Activated CD4-positive, alpha-beta T cell treated with anti-CD3 and anti-CD28 coated beads, Interleukin-2, Interleukin-4, amounts not matched to agents 100 ng/mL and 50 ng/mL, durations not matched to agents 16 hours and 8 hours (primary cell): ENCODE data around the gene KYNU.

Experiments
- DNase-seq: peaks from one replicate; pipeline ENCODE4 v3.0.0-alpha.2; 2020; ENCODE audit warnings: low spot score

KYNU gene

GRCh38 chr2:142965443-142965842 lies 88.0 kb downstream of the KYNU start:
- no peak for DNase-seq

GRCh38 chr2:142966284-142966683 lies 88.8 kb downstream of the KYNU start:
- DNase-seq: no peak

- DNase-seq: no peak
These were observed 89.6 kb downstream of the KYNU start for GRCh38 chr2:142967060-142967459.

- DNase-seq: no peak
These were observed 95.8 kb downstream of the KYNU start for GRCh38 chr2:142973160-142973821.

GRCh38 chr2:142973822-142974207 lies 96.4 kb downstream of the KYNU start:
- DNase-seq: no peak

GRCh38 chr2:142974288-142975024 lies 97.0 kb downstream of the KYNU start:
- DNase-seq: no peak

- no peak for DNase-seq
These were observed 97.8 kb downstream of the KYNU start for GRCh38 chr2:142975239-142975638.

GRCh38 chr2:142980246-142981068 lies 103.0 kb downstream of the KYNU start:
- peak; percentile 59 for DNase-seq

GRCh38 chr2:142981069-142981378 lies 103.6 kb downstream of the KYNU start:
- peak; percentile 15 for DNase-seq

GRCh38 chr2:142981756-142982155 lies 104.3 kb downstream of the KYNU start:
- no peak for DNase-seq

GRCh38 chr2:142983174-142983573 lies 105.7 kb downstream of the KYNU start:
- peak; percentile 5 for DNase-seq

- no peak for DNase-seq
These were observed 107.2 kb downstream of the KYNU start for GRCh38 chr2:142984657-142985056.

- no peak for DNase-seq
These were observed 109.6 kb downstream of the KYNU start for GRCh38 chr2:142987044-142987443.

GRCh38 chr2:142989273-142990204 lies 112.1 kb downstream of the KYNU start:
- peak; percentile 31 for DNase-seq

- DNase-seq: no peak
These were observed 113.8 kb downstream of the KYNU start for GRCh38 chr2:142991295-142991694.

- no peak for DNase-seq
These were observed 115.4 kb downstream of the KYNU start for GRCh38 chr2:142992840-142993239.

- DNase-seq: no peak
These were observed 116.3 kb downstream of the KYNU start for GRCh38 chr2:142993771-142994170.

- no peak for DNase-seq
These were observed 117.2 kb downstream of the KYNU start for GRCh38 chr2:142994665-142995064.

- DNase-seq: no peak
These were observed 119.8 kb downstream of the KYNU start for GRCh38 chr2:142997231-142997630.

GRCh38 chr2:143000599-143000998 lies 123.1 kb downstream of the KYNU start:
- no peak for DNase-seq

- DNase-seq: no peak
These were observed 124.0 kb downstream of the KYNU start for GRCh38 chr2:143001501-143001900.

- no peak for DNase-seq
These were observed 138.2 kb downstream of the KYNU start for GRCh38 chr2:143015656-143016055.
